T-helper 2 cell treated with Interferon-gamma antibody and Interleukin-4, amounts not matched to agents 5 μg/mL and 100 μg/mL, for 36 hours (primary cell): Measurements from ENCODE around the gene HSFX2.
"Not testable (repeated sequence)": the region's sequence is repeated elsewhere in the genome, so short reads cannot be mapped to it uniquely, and the experiment has no call there.

Experiments used
- DNase-seq: peaks from one replicate; pipeline ENCODE4 v3.0.0; 2021; ENCODE audit warnings: low spot score
- H3K27ac Mint-ChIP-seq: one replicate; pipeline ENCODE4 v1.8.0; 2021; ENCODE audit warnings: mild to moderate bottlenecking, mixed read lengths
- H3K27me3 Mint-ChIP-seq: one replicate; pipeline ENCODE4 v1.8.0; 2021; ENCODE audit warnings: low read depth, mixed read lengths
- H3K36me3 Mint-ChIP-seq: one replicate; pipeline ENCODE4 v1.8.0; 2021; ENCODE audit warnings: low read depth, mixed read lengths
- H3K4me1 Mint-ChIP-seq: one replicate; pipeline ENCODE4 v1.8.0; 2021; ENCODE audit warnings: low read depth, mixed read lengths
- H3K4me3 Mint-ChIP-seq: one replicate; pipeline ENCODE4 v1.8.0; 2022; ENCODE audit warnings: mild to moderate bottlenecking, moderate library complexity, mixed read lengths
- H3K9me3 Mint-ChIP-seq: one replicate; pipeline ENCODE4 v1.8.0; 2021; ENCODE audit warnings: mixed read lengths

Gene HSFX2

DNA sequence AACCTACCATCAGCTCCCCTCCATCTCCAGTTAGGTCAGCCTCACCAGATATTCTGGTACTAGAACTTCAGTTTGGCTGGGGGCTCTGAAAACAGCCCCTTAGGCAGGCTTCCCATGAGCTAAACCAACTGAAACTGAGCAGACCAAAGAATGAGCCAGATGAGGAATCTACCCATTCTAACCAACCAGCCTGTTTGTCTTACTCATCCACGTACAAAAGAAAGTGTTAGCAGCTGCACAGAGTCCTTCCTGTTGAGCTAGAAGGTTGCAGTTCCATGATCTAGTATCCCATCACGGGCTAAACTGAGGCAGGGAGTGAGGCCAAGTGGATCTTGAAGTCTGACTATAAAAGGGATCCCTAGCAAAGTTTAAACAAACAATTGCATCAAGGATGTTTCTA lies 25.3 kb downstream of the HSFX2 start:
- no peaks in the 10 kb centered on the region for H3K9me3 Mint-ChIP-seq
- H3K36me3 Mint-ChIP-seq = no peaks in the 10 kb centered on the region
- no peak overlapping the region for H3K27ac Mint-ChIP-seq
- peaks cover 18% of the 10 kb centered on the region for H3K4me1 Mint-ChIP-seq
- no peaks in the 10 kb centered on the region for H3K27me3 Mint-ChIP-seq
- H3K4me3 Mint-ChIP-seq = no peak overlapping the region
- peak; percentile 6 for DNase-seq

DNA sequence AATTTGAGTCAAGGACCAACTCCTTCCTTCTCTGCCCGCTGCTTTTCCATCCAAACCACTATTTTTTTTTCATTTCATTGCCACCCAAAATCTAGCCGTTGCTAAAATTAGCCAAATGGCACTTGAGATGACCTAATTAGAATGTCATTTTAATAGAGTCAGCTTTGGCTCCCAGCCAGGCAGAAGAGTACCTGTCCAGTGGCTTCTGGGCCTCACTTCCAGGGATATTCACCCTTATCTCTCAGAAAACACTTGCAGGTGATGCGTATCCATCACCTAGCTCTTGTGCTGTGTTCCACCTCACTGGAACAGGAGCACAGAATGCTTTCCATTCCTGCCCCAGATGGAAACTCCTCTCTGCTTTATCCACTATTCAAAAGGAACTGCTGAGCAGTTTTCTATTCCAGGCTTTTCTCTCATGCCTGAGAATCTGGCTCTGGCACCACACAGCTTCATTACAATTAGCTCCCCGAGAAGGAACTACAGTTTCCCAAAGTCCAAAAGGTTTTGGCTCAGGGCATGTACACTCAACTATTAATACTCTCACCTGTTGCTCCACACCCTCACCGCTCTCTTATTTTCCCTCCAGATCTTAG lies 26.3 kb downstream of the HSFX2 start:
- no peaks in the 10 kb centered on the region for H3K27me3 Mint-ChIP-seq
- no peak overlapping the region for H3K27ac Mint-ChIP-seq
- DNase-seq = no peak
- H3K36me3 Mint-ChIP-seq = no peaks in the 10 kb centered on the region
- H3K4me1 Mint-ChIP-seq = peaks cover 18% of the 10 kb centered on the region
- H3K9me3 Mint-ChIP-seq = no peaks in the 10 kb centered on the region
- no peak overlapping the region for H3K4me3 Mint-ChIP-seq

- no peaks in the 10 kb centered on the region for H3K27me3 Mint-ChIP-seq
- H3K27ac Mint-ChIP-seq = no peak overlapping the region
- no peaks in the 10 kb centered on the region for H3K9me3 Mint-ChIP-seq
- H3K4me3 Mint-ChIP-seq = no peak overlapping the region
- no peaks in the 10 kb centered on the region for H3K36me3 Mint-ChIP-seq
- H3K4me1 Mint-ChIP-seq = peaks cover 16% of the 10 kb centered on the region
- no peak for DNase-seq
These were observed 27.3 kb downstream of the HSFX2 start for GRCh38 chrX:149567621-149568417.

DNA sequence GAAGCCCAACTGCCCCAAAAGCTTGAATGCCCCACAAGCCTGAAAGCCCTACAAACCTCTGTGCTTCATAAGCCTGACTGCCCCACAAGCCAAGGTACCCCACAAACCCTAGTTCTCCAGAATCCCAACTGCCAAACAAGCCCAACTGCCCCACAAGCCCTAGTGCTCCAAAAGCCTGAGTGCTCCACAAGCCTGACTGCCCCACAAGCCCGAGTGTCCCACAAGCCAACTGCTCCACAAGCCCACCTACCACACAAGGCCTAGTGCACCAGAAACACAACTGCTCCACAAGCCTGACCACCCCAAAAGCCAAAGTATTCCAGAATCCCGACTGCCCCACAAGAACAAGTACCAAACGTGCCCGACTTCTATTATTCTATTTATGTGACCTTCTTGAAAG lies 31.8 kb downstream of the HSFX2 start:
- Mint-ChIP-seq H3K27ac (peak overlapping the region; percentile 15), H3K9me3 (no peaks in the 10 kb centered on the region), H3K27me3 (no peaks in the 10 kb centered on the region), H3K4me3 (no peak overlapping the region), H3K4me1 (peaks cover 3% of the 10 kb centered on the region), H3K36me3 (no peaks in the 10 kb centered on the region)
- no peak for DNase-seq

DNA sequence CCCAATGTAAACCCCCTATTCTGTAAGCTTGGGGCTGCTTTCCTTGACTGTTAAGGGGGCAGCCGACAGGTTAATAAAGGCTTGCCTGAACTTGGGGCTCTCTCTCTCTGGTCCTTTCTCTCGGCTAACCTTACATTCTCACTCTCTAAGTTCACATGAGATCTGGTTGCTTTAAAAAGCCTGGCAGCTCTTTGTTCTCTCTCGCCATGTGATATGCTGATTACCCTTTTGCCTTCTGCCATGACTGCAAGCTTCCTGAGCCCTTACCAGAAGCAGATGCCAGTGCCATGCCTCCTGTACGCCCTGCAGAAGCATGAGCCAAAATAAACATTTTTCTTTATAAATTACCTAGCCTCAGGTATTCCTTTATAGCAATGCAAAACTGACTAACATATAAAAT lies 39.9 kb downstream of the HSFX2 start:
- not testable (repeated sequence) for H3K36me3 Mint-ChIP-seq, H3K27ac Mint-ChIP-seq, DNase-seq, H3K9me3 Mint-ChIP-seq, H3K4me1 Mint-ChIP-seq, H3K27me3 Mint-ChIP-seq, H3K4me3 Mint-ChIP-seq

- DNase-seq, H3K36me3 Mint-ChIP-seq, H3K27ac Mint-ChIP-seq, H3K27me3 Mint-ChIP-seq, H3K9me3 Mint-ChIP-seq, H3K4me3 Mint-ChIP-seq, H3K4me1 Mint-ChIP-seq: not testable (repeated sequence)
These were observed 43.2 kb downstream of the HSFX2 start for GRCh38 chrX:149551939-149552248.

- not testable (repeated sequence) for H3K36me3 Mint-ChIP-seq, H3K4me1 Mint-ChIP-seq, DNase-seq, H3K27ac Mint-ChIP-seq, H3K27me3 Mint-ChIP-seq, H3K9me3 Mint-ChIP-seq, H3K4me3 Mint-ChIP-seq
These were observed 43.7 kb downstream of the HSFX2 start for GRCh38 chrX:149551245-149551938.

- peak overlapping the region; percentile 52 for H3K27ac Mint-ChIP-seq
- not testable (repeated sequence) for H3K4me3 Mint-ChIP-seq, H3K4me1 Mint-ChIP-seq, DNase-seq, H3K9me3 Mint-ChIP-seq, H3K36me3 Mint-ChIP-seq, H3K27me3 Mint-ChIP-seq
These were observed 44.7 kb downstream of the HSFX2 start for GRCh38 chrX:149550454-149550853.

DNA sequence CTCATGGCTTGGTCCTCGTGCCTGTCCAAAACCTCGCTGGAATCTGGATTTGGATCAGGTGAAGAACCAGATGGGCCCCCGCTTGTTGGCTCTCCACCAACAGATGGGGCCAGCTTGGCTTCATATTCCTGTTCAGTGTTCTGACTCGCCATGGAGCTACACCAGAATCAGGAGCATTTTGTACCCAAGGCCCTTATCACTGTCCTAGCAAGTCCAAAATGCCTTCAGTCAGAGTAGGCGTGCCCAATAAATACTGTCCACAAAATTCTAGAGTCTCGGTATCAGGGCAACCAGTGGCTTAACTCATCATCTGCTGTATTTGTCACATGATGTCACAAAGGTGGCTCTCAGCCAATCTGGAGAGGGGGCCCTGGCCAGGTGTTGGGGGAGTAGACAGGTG lies 45.4 kb downstream of the HSFX2 start, which contains the start of gene HSFX3:
Gene HSFX3 (minus strand): TSS at position 224 of the 400 bp plus-strand sequence. CDS start 72 bp downstream, at position 152.
- not testable (repeated sequence) for H3K27me3 Mint-ChIP-seq, H3K4me3 Mint-ChIP-seq, H3K36me3 Mint-ChIP-seq, H3K4me1 Mint-ChIP-seq, H3K9me3 Mint-ChIP-seq, DNase-seq
- H3K27ac Mint-ChIP-seq = peak within 1 kb of the TSS; percentile 52

DNA sequence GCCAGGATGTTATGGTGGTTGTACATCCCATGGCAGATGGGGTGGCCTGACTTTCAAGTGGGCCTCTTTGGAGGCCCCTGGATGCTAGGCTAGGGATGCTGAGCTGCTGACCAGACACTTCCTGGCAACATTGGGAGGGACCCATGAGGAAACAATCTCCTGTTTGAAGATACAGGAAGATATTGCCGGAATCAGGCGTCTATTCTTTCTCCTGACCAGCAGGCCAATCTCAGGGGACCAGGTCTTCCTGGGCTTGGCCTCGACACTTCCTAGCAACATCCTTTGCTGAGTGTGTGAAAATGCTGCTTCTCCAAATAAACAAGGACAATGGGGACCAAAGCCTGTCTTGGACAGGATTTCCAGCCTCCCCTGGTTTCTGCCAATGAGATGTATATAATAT lies 47.3 kb downstream of the HSFX2 start:
- H3K4me3 Mint-ChIP-seq, H3K9me3 Mint-ChIP-seq, H3K27me3 Mint-ChIP-seq, H3K4me1 Mint-ChIP-seq, H3K27ac Mint-ChIP-seq, DNase-seq, H3K36me3 Mint-ChIP-seq: not testable (repeated sequence)

GRCh38 chrX:149546962-149547361 lies 48.2 kb downstream of the HSFX2 start:
- H3K27ac Mint-ChIP-seq, H3K36me3 Mint-ChIP-seq, H3K4me3 Mint-ChIP-seq, H3K27me3 Mint-ChIP-seq, H3K9me3 Mint-ChIP-seq, H3K4me1 Mint-ChIP-seq, DNase-seq: not testable (repeated sequence)

DNA sequence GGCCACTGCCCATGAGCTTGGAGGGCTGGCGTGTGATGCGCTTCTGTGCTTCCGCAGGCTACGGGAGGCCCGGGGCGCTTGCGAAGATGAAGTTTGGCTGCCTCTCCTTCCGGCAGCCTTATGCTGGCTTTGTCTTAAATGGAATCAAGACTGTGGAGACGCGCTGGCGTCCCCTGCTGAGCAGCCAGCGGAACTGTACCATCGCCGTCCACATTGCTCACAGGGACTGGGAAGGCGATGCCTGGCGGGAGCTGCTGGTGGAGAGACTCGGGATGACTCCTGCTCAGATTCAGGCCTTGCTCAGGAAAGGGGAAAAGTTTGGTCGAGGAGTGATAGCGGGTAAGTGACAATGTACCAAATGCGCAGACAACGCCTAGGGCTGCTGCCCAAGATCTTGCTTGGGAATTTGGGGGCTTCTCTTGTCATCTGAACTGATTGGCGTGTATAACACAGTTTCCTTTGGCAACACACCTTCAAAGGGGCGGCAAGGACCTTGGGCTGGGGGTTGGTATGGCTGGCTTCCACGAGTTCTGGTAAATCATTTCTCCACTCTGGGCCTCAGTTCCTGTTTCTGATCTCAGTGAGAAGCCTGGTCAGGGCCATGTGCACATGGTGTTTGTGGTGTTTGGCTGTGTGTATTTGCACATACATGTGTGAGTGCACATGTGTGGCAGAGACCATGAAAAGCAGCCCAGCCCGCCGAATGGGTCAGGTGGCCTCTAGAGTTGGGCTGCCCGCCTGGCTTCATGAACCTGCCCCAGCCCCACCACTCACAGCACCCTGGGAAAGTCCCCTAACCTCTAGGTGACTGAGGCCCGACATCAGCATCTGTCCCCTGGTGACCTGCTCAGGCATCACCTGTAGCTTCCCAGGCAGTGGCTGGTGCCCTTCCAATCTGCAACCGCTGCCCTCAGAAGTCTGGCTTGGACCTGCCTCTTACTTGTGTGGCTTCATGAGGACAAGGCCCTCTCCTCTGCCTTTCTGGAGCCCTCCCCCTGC lies 49.3 kb downstream of the HSFX2 start:
- not testable (repeated sequence) for H3K36me3 Mint-ChIP-seq, H3K27ac Mint-ChIP-seq, H3K27me3 Mint-ChIP-seq, H3K4me1 Mint-ChIP-seq, H3K4me3 Mint-ChIP-seq, DNase-seq, H3K9me3 Mint-ChIP-seq
